ENCODE measurements around the gene ASB2. TPM values are rescaled to one million over a fixed set of nuclear protein-coding genes. Genes with fewer than 3 reads are reported as not detected.

The ASB2 gene
- total and polyA plus RNA-seq, 2 of the 8 experiments (the other 6 are each of a cell fraction or from before 2014, with no cell fraction given): 1.0 to 2.1 TPM

DNA sequence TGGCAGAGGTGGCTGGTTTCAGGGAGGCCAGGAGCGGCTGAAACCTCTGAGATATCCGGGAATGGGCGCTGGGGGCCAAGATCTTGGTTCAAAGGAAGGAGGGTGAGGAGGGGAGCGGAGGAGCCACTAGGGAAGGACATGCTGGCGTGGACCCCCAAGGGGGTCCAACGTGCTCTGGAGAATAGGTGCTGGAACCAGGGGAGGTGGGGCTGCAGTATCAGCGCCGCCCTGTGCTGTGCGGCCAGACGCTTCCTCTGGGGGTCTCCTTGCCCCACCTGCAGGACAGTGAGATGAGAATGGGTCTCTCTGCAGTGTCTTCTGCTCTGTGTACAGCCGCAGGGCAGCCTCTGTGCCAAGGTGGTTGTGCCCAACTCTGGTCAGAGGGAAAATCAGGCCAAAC, 46.7 kb downstream of the ASB2 start (continued):
- TF ChIP-seq, protein P1, sequence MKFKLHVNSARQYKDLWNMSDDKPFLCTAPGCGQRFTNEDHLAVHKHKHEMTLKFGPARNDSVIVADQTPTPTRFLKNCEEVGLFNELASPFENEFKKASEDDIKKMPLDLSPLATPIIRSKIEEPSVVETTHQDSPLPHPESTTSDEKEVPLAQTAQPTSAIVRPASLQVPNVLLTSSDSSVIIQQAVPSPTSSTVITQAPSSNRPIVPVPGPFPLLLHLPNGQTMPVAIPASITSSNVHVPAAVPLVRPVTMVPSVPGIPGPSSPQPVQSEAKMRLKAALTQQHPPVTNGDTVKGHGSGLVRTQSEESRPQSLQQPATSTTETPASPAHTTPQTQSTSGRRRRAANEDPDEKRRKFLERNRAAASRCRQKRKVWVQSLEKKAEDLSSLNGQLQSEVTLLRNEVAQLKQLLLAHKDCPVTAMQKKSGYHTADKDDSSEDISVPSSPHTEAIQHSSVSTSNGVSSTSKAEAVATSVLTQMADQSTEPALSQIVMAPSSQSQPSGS (IDR thresholded peaks at IDR 0.05; ENCODE audit: low read length): no peak
- TF ChIP-seq CEBPB (IDR thresholded peaks at IDR 0.05; ENCODE audit: low read depth, low read length) (no peak), EZH2 (IDR thresholded peaks at IDR 0.05; ENCODE audit: low read depth, low read length, severe bottlenecking) (no peak), HDAC2 (IDR thresholded peaks at IDR 0.05; ENCODE audit: borderline replicate concordance in 1 of 2, low read depth in 2 of 2, low read length in 2 of 2) (no peak), RBBP5 (IDR thresholded peaks at IDR 0.05; ENCODE audit: borderline replicate concordance, low read depth, low read length) (no peak), SP2 (IDR thresholded peaks at IDR 0.05; ENCODE audit: low read length) (no peak), PHF8 (conservative IDR thresholded peaks at IDR 0.05; ENCODE audit: low read depth, low read length) (no peak), POLR2A (IDR thresholded peaks at IDR 0.05; ENCODE audit: control extremely low read depth in 1 of 2, low read depth in 2 of 2, low read length in 2 of 2) (no peak)
- TF ChIP-seq, protein P2, sequence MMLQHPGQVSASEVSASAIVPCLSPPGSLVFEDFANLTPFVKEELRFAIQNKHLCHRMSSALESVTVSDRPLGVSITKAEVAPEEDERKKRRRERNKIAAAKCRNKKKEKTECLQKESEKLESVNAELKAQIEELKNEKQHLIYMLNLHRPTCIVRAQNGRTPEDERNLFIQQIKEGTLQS (IDR thresholded peaks at IDR 0.05; ENCODE audit: insufficient read depth, low read depth, low read length): no peak
